Mucosa of rectum (tissue), 2 donors: ENCODE data around the gene SESN3.

ENCODE experiments used
- H3K27ac ChIP-seq, 2 donors: one replicate each; pipeline ENCODE4 v1.7.0; 2013; ENCODE audit warnings: inconsistent platforms in 2 of 2, low read depth in 2 of 2, low read length in 2 of 2
- H3K27me3 ChIP-seq, 2 donors: one replicate each; pipeline ENCODE4 v1.7.0; 2013; ENCODE audit warnings: low read length in 2 of 2; ENCODE audit not compliant: control insufficient read depth in 2 of 2, insufficient read depth in 2 of 2
- H3K36me3 ChIP-seq, 2 donors: one replicate each; pipeline ENCODE4 v1.7.0; 2013; ENCODE audit warnings: low read length in 2 of 2; ENCODE audit not compliant: control insufficient read depth in 2 of 2, insufficient read depth in 2 of 2
- H3K4me1 ChIP-seq, 2 donors: one replicate each; pipeline ENCODE4 v1.7.0; 2013; ENCODE audit warnings: low read length in 2 of 2, mild to moderate bottlenecking in 1 of 2; ENCODE audit not compliant: control insufficient read depth in 2 of 2, insufficient read depth in 2 of 2
- H3K4me3 ChIP-seq, 2 donors: one replicate each; pipeline ENCODE4 v1.7.0; 2013; ENCODE audit warnings: low read length in 2 of 2
- H3K9ac ChIP-seq, 2 donors: one replicate each; pipeline ENCODE4 v1.7.0; 2013; ENCODE audit warnings: low read length in 2 of 2, low read depth in 1 of 2, mild to moderate bottlenecking in 1 of 2
- H3K9me3 ChIP-seq, 2 donors: one replicate each; pipeline ENCODE4 v1.7.0; 2013; ENCODE audit warnings: low read length in 2 of 2; ENCODE audit not compliant: control insufficient read depth in 2 of 2
- donor health status: healthy.
- donor health status: Normal muscosa, but diverticular disease.

Gene SESN3

DNA sequence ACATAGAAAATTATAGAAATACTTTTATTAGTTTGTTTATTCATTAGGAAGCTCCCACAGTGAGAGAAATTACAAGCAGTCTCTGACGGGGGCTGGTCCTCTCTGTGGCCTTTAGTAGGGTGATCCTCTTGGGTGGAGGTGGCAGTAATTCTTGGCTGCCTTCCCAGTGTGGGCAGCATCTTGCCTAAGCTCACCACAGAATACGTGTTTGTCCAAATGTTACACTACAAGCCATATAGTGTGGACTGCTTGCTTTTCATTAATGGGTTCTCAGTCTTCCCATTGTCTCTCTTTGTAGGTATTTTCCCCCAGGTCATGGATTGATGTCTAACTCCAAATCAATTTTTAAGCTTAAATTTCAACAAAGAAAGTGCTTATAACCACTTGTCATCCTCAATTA lies 98.0 kb downstream of the SESN3 start:
- Histone ChIP-seq H3K9me3 (no peaks in the 10 kb centered on the region), H3K27ac (no peak overlapping the region), H3K27me3 (no peaks in the 10 kb centered on the region), H3K9ac (no peak overlapping the region), H3K4me1 (no peaks in the 10 kb centered on the region), H3K36me3 (peaks cover 10 to 23% of the 10 kb centered on the region in 2 donors), H3K4me3 (no peak overlapping the region)

DNA sequence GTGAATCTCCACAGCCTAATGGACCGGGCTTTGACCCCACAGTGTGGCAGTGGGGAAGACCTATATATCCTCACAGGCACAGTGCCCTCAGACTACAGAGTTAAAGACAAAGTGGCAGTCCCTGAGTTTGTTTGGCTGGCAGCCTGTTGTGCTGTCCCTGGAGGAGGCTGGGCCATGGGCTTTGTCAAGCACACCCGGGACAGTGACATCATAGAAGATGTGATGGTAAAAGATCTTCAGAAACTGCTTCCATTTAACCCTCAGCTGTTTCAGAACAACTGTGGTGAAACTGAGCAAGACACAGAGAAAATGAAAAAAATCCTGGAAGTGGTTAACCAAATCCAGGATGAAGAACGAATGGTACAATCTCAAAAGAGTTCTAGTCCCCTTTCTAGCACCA lies 102.4 kb downstream of the SESN3 start:
- H3K36me3 ChIP-seq = peaks cover 8 to 21% of the 10 kb centered on the region in 2 donors
- H3K4me1 ChIP-seq = no peaks in the 10 kb centered on the region
- H3K27me3 ChIP-seq = no peaks in the 10 kb centered on the region
- H3K9ac ChIP-seq = no peak overlapping the region
- H3K4me3 ChIP-seq = no peak overlapping the region
- H3K9me3 ChIP-seq = no peaks in the 10 kb centered on the region
- no peak overlapping the region for H3K27ac ChIP-seq

DNA sequence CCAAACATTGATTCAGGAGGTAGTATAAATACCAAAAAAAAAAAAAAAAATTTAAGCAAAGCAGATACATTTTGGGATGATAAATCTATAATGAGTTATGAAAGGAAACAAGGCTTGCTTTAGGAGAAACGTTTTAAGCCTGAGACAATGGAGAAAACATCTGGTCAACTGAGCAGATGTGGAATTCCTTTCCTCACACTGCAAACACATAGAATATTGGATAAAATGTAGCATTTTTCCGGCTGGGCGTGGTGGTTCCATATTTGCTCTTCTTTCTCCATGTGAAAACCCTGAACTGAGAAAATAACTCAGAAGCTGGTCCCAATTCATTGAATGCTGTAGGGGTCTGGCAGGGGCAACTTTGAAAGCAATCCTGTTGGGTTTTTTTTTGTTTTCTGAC lies 107.4 kb downstream of the SESN3 start:
- Histone ChIP-seq H3K27ac (no peak overlapping the region), H3K4me3 (no peak overlapping the region)

DNA sequence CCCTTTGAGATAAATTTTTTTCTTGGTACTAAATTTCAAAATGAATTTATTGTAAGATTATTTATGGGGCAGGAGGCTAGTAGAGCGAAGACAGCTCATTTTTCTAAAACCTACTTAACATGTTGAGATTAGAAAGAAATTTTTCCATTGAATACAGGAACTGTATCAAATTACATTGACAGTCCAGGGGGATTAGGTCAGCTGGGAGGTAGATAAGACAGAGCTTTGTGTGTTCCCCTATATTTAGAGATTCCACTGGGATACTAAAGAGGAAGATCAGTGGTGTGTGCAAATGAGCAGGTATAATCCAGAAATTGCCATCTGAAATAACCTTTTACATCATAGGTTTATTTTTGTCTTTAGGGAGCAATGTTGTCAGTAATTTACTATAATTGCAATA lies 109.3 kb downstream of the SESN3 start:
- no peak overlapping the region for H3K27ac ChIP-seq
- H3K4me1 ChIP-seq = no peaks in the 10 kb centered on the region
- no peaks in the 10 kb centered on the region for H3K27me3 ChIP-seq

More for the DNA sequence above, 107.4 kb downstream of the SESN3 start:
- peaks cover 4 to 5% of the 10 kb centered on the region in 2 donors for H3K36me3 ChIP-seq
- no peak overlapping the region for H3K9ac ChIP-seq
- no peaks in the 10 kb centered on the region for H3K4me1 ChIP-seq
- H3K9me3 ChIP-seq = no peaks in the 10 kb centered on the region
- no peaks in the 10 kb centered on the region for H3K27me3 ChIP-seq

DNA sequence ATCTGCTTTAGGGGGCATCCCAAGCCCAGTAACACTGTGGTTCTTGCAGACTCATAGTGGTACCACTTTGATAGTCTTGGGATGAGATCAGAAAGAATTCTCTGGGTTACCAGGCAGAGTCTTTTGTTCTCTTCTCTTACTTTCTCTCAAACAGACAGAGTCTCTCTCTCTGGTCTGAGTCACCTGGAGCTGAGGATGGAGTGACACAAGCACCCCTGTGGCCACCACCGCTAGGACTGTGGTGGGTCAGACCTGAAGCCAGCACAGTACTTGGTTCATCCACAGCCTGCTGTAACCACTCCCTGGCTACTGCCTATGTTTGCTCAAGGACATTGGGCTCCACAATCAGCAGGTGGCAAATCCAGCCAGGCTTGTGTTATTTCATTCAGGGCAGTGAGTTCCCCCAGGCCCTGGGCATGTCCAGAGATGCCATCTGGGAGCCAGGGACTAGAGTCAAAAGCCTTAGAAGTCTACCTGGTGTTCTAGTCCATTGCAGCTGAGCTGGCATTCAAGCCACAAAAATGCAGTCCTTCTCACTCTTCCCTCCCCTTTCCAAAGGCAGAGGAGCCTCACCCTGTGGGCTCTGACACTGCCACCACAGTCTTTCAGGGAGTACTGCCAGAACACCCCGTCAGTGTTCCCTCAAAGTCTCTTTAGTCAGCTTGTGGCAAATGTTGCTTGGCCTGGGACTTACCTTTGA lies 111.5 kb downstream of the SESN3 start:
- peaks cover 0 to 2% of the 10 kb centered on the region in 2 donors for H3K9me3 ChIP-seq
- H3K27ac ChIP-seq = no peak overlapping the region
- no peak overlapping the region for H3K4me3 ChIP-seq
- no peaks in the 10 kb centered on the region for H3K36me3 ChIP-seq
- no peak overlapping the region for H3K9ac ChIP-seq
- H3K27me3 ChIP-seq = no peaks in the 10 kb centered on the region
- H3K4me1 ChIP-seq = no peaks in the 10 kb centered on the region

More for the DNA sequence above, 109.3 kb downstream of the SESN3 start:
- Histone ChIP-seq H3K36me3 (no peaks in the 10 kb centered on the region), H3K9ac (no peak overlapping the region), H3K4me3 (no peak overlapping the region), H3K9me3 (peaks cover 0 to 2% of the 10 kb centered on the region in 2 donors)

DNA sequence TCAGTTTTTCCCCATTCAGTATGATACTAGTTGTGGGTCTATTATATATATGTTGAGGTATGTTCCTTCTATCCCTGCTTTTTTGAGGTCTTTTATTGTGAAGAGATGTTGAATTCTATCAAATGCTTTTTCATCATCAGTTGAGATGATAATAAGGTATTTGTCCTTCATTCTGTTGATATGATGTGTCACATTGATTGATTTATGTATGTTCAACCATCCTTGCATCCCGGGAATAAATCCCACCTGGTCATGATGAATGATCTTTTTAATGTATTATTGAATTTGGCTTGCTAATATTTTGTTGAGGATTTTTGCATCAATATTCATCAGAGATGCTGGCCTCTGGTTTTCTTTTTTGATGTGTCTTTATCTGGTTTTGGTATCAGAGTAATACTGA lies 115.4 kb downstream of the SESN3 start:
- peaks cover 0 to 2% of the 10 kb centered on the region in 2 donors for H3K9me3 ChIP-seq
- no peaks in the 10 kb centered on the region for H3K4me1 ChIP-seq
- H3K36me3 ChIP-seq = no peaks in the 10 kb centered on the region
- no peaks in the 10 kb centered on the region for H3K27me3 ChIP-seq
- no peak overlapping the region for H3K4me3 ChIP-seq
- H3K27ac ChIP-seq = no peak overlapping the region
- no peak overlapping the region for H3K9ac ChIP-seq
